Measurements from ENCODE around the gene ANAPC7. TPM values are rescaled to one million over a fixed set of nuclear protein-coding genes. Genes with fewer than 3 reads are reported as not detected.

The ANAPC7 gene, protein sequence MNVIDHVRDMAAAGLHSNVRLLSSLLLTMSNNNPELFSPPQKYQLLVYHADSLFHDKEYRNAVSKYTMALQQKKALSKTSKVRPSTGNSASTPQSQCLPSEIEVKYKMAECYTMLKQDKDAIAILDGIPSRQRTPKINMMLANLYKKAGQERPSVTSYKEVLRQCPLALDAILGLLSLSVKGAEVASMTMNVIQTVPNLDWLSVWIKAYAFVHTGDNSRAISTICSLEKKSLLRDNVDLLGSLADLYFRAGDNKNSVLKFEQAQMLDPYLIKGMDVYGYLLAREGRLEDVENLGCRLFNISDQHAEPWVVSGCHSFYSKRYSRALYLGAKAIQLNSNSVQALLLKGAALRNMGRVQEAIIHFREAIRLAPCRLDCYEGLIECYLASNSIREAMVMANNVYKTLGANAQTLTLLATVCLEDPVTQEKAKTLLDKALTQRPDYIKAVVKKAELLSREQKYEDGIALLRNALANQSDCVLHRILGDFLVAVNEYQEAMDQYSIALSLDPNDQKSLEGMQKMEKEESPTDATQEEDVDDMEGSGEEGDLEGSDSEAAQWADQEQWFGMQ
- 87.7 and 91.1 TPM in 2 replicates for total RNA-seq (2021)
- long read RNA-seq, transcript ANAPC7-201 (10 exons, 2,200 nt): minor isoform, 25 of 448 reads
- long read RNA-seq, transcript ANAPC7-203 (11 exons, 3,045 nt): major isoform, 328 of 448 reads
- long read RNA-seq, partial matches to known transcripts: 12 of 448 reads
- long read RNA-seq, other reads (novel, unspliced or antisense): 82 of 448 reads

DNA sequence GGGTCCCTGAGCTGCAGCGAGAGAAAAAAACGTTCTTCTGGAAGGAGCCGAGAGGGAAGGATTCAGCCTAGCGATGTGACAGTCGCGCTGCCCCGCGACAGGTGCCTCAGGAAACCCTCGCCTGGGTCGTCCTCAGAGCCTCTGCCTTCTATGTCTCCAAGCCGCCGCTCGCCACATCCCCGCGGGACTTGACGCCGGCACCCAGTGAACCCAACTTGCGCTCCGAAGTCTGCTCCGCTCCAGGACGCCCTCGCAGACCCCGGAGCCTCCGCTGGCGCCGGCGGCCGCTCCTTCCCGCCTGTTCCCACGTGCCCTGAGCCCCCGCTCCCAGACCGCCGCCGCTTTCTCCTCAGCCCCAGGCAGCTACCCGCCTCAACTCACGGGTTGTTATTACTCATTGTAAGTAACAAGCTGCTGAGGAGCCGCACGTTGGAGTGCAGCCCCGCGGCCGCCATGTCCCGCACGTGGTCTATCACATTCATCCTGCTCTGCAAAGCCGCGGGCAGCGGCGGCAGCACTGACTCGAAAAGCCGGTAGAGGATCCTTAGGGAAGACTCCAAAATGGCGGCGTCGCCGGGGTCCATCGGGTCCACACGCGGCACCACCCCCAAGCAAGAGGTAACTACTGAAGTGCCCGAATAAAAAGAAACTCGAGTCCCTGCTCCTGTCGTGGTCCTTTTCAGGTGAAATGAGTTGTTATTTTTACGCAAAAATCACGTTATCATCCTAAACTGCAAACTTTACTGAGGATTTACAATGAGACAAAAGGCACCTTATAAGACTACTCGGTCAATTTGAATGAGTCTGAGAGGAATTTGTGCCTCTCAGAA is at the start of gene ANAPC7:
Gene ANAPC7 (minus strand): TSS at position 563 of the 830 bp plus-strand sequence. CDS start 81 bp downstream, at position 482.
- H3K4me3 Mint-ChIP-seq: peak within 1 kb of the TSS; percentile 99 to 100
- no peaks in the 10 kb centered on the region for H3K4me1 ChIP-seq (ENCODE audit: insufficient read depth, low read length)
- H3T11ph ChIP-seq (ENCODE audit: low read length): peak within 1 kb of the TSS; percentile 38
- H2BK15ac ChIP-seq (ENCODE audit: low read depth, low read length): no peak within 1 kb of the TSS
- H4K91ac ChIP-seq (ENCODE audit: insufficient read length, low read depth, low read length): peak within 1 kb of the TSS; percentile 80
- H3K27me3 Mint-ChIP-seq (ENCODE audit: low read depth): no peaks in the 10 kb centered on the region; the same call in 1 of the 2 replicates
- H3K4ac ChIP-seq (ENCODE audit: low read depth, low read length): no peak within 1 kb of the TSS; the same call in 1 of the 2 replicates
- peaks cover 0 to 3% of the 10 kb centered on the region in 2 experiments; a peak in 2 of 5 replicates for H3K9me3 Mint-ChIP-seq
- H2BK20ac ChIP-seq (ENCODE audit: low read depth, low read length, poor library complexity, severe bottlenecking): no peak within 1 kb of the TSS
- H2BK12ac ChIP-seq (ENCODE audit: insufficient read length, low read depth, low read length): no peak within 1 kb of the TSS
- DNase-seq: peak; percentile 93
- peak within 1 kb of the TSS; percentile 96 for H2AFZ ChIP-seq (ENCODE audit: low read length)
- H3K27ac Mint-ChIP-seq: peak within 1 kb of the TSS; percentile 100
- H3K18ac ChIP-seq (ENCODE audit: insufficient read length, low read depth, low read length): peak within 1 kb of the TSS; percentile 93
- H3K23ac ChIP-seq (ENCODE audit: insufficient read length, low read depth, low read length): no peak within 1 kb of the TSS
- no peaks in the 10 kb centered on the region for H3K9me3 ChIP-seq (ENCODE audit: control insufficient read depth, low read depth, low read length)
- H4K5ac ChIP-seq (ENCODE audit: insufficient read length, low read depth, low read length): peak within 1 kb of the TSS; percentile 33
- H3K79me1 ChIP-seq (ENCODE audit: insufficient read depth, low read depth, low read length, poor library complexity, severe bottlenecking): no peaks in the 10 kb centered on the region
- H4K20me1 ChIP-seq (ENCODE audit: control insufficient read depth, insufficient read depth, insufficient read length): no peaks in the 10 kb centered on the region
- H3K27ac ChIP-seq (ENCODE audit: insufficient read length, low read depth, low read length): peak within 1 kb of the TSS; percentile 90
- peaks cover 16 to 36% (median 27%) of the 10 kb centered on the region in 3 experiments; a peak in 6 of 7 replicates for H3K36me3 Mint-ChIP-seq (ENCODE audit: insufficient read depth in 1 of 3, low read depth in 3 of 3)
- H3K79me2 ChIP-seq (ENCODE audit: insufficient read depth, low read length): peaks cover 20% of the 10 kb centered on the region; the same call in 1 of the 2 replicates
- H3K14ac ChIP-seq (ENCODE audit: insufficient read depth, low read length): peak within 1 kb of the TSS; percentile 93
- H4K8ac ChIP-seq (replicated peaks; ENCODE audit: insufficient read length, low read depth, low read length): no peak within 1 kb of the TSS
- no CpG with 5 or more reads among the region's 62 CpGs for WGBS (ENCODE audit: extremely low coverage, insufficient read length, low lambda C conversion rate)
- TF ChIP-seq, protein P1, sequence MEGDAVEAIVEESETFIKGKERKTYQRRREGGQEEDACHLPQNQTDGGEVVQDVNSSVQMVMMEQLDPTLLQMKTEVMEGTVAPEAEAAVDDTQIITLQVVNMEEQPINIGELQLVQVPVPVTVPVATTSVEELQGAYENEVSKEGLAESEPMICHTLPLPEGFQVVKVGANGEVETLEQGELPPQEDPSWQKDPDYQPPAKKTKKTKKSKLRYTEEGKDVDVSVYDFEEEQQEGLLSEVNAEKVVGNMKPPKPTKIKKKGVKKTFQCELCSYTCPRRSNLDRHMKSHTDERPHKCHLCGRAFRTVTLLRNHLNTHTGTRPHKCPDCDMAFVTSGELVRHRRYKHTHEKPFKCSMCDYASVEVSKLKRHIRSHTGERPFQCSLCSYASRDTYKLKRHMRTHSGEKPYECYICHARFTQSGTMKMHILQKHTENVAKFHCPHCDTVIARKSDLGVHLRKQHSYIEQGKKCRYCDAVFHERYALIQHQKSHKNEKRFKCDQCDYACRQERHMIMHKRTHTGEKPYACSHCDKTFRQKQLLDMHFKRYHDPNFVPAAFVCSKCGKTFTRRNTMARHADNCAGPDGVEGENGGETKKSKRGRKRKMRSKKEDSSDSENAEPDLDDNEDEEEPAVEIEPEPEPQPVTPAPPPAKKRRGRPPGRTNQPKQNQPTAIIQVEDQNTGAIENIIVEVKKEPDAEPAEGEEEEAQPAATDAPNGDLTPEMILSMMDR (conservative IDR thresholded peaks at IDR 0.05): no peak
- H3K23me2 ChIP-seq (ENCODE audit: insufficient read length, low read depth, low read length, poor library complexity, severe bottlenecking): no peaks in the 10 kb centered on the region
- H2AK5ac ChIP-seq (ENCODE audit: insufficient read length, low read length): no peak within 1 kb of the TSS
- H3K4me1 Mint-ChIP-seq: peaks cover 6 to 8% of the 10 kb centered on the region in 2 experiments
- no peak within 1 kb of the TSS for H2BK120ac ChIP-seq (ENCODE audit: low read depth, low read length, poor library complexity, severe bottlenecking)
- peak within 1 kb of the TSS; percentile 77 for H3K4me2 ChIP-seq (ENCODE audit: insufficient read depth, insufficient read length, low read length)
- H3K56ac ChIP-seq (ENCODE audit: insufficient read length, low read depth, low read length): peak within 1 kb of the TSS; percentile 42
- no peaks in the 10 kb centered on the region for H3K27me3 ChIP-seq (ENCODE audit: insufficient read depth, low read length)
- H3K9ac ChIP-seq (ENCODE audit: extremely low read depth, insufficient read length, low read length): peak within 1 kb of the TSS; percentile 95
- peak within 1 kb of the TSS; percentile 18 for H2BK5ac ChIP-seq (ENCODE audit: insufficient read length, low read length)
